NT2/D1 (cell line): Measurements from ENCODE around the gene NFIA.

ENCODE experiments used
- SUZ12 ChIP-seq: IDR thresholded peaks from 2 replicates; pipeline ENCODE4 v1.6.1; 2011; ENCODE audit not compliant: insufficient read length, insufficient read depth; ENCODE audit errors: extremely low read depth
- YY1 ChIP-seq: IDR thresholded peaks from 2 replicates; pipeline ENCODE4 v1.6.1; 2011; ENCODE audit not compliant: insufficient read length, insufficient read depth
- ZNF274 ChIP-seq: IDR thresholded peaks from 2 replicates; pipeline ENCODE4 v1.6.1; 2011; ENCODE audit warnings: mild to moderate bottlenecking, low read depth, low read length

GRCh38 chr1:61220536-61220935, 138.2 kb downstream of the NFIA start:
- TF ChIP-seq ZNF274: no peak
- TF ChIP-seq SUZ12: no peak
- no peak for TF ChIP-seq YY1
